Skeletal muscle satellite cell (primary cell): ENCODE measurements around the gene DQX1.

Experiments used
- H3K27me3 ChIP-seq: 2 replicates; pipeline ENCODE4 v1.7.0; 2013; ENCODE audit warnings: low read length; ENCODE audit not compliant: control insufficient read depth, insufficient read depth
- H3K36me3 ChIP-seq: 2 replicates; pipeline ENCODE4 v1.7.0; 2013; ENCODE audit warnings: mild to moderate bottlenecking, control low read depth, low read length; ENCODE audit not compliant: insufficient read depth
- H3K4me1 ChIP-seq: 2 replicates; pipeline ENCODE4 v1.7.0; 2013; ENCODE audit warnings: low read length; ENCODE audit not compliant: control insufficient read depth, insufficient read depth
- H3K4me2 ChIP-seq: 2 replicates; pipeline ENCODE4 v1.7.0; 2013; ENCODE audit warnings: mild to moderate bottlenecking, low read length
- H3K4me3 ChIP-seq: 2 replicates; pipeline ENCODE4 v1.7.0; 2013; ENCODE audit warnings: low read length
- H3K9ac ChIP-seq: 2 replicates; pipeline ENCODE4 v1.7.0; 2013; ENCODE audit warnings: mild to moderate bottlenecking, low read depth, low read length, moderate library complexity
- H3K9me3 ChIP-seq: replicated peaks from 2 replicates; pipeline ENCODE4 v1.7.0; 2013; ENCODE audit warnings: mild to moderate bottlenecking, control low read depth, low read length

DQX1 gene

GRCh38 chr2:74528600-74529356 is 2.7 kb upstream of the DQX1 start:
- H3K9ac ChIP-seq, result peak overlapping the region; percentile 93
- peaks cover 43% of the 10 kb centered on the region for H3K36me3 ChIP-seq
- H3K27me3 ChIP-seq, result no peaks in the 10 kb centered on the region
- H3K4me1 ChIP-seq, result peaks cover 20% of the 10 kb centered on the region
- H3K4me2 ChIP-seq, result peak overlapping the region; percentile 87
- H3K9me3 ChIP-seq, result no peaks in the 10 kb centered on the region
- peak overlapping the region; percentile 85 for H3K4me3 ChIP-seq

- no peak overlapping the region for H3K9ac ChIP-seq
- H3K4me2 ChIP-seq, result peak overlapping the region; percentile 87
- no peaks in the 10 kb centered on the region for H3K27me3 ChIP-seq
- no peaks in the 10 kb centered on the region for H3K9me3 ChIP-seq
- H3K4me1 ChIP-seq, result peaks cover 20% of the 10 kb centered on the region
- peaks cover 35% of the 10 kb centered on the region for H3K36me3 ChIP-seq
- peak overlapping the region; percentile 85 for H3K4me3 ChIP-seq
Measured at GRCh38 chr2:74527741-74528140, 1.7 kb upstream of the DQX1 start.

GRCh38 chr2:74526649-74527230 is 709 bp upstream of the DQX1 start:
- Histone ChIP-seq H3K4me2 (no peak overlapping the region), H3K9me3 (no peaks in the 10 kb centered on the region), H3K4me3 (no peak overlapping the region), H3K4me1 (peaks cover 20% of the 10 kb centered on the region), H3K36me3 (peaks cover 31% of the 10 kb centered on the region), H3K9ac (no peak overlapping the region), H3K27me3 (no peaks in the 10 kb centered on the region)

GRCh38 chr2:74524955-74525716 is 895 bp downstream of the DQX1 start:
- Histone ChIP-seq H3K9ac (no peak overlapping the region), H3K4me3 (no peak overlapping the region), H3K27me3 (peaks cover 3% of the 10 kb centered on the region), H3K4me1 (peaks cover 8% of the 10 kb centered on the region), H3K4me2 (no peak overlapping the region), H3K9me3 (no peaks in the 10 kb centered on the region), H3K36me3 (peaks cover 31% of the 10 kb centered on the region)

- H3K9me3 ChIP-seq, result no peaks in the 10 kb centered on the region
- H3K4me1 ChIP-seq, result peaks cover 8% of the 10 kb centered on the region
- no peak overlapping the region for H3K9ac ChIP-seq
- H3K27me3 ChIP-seq, result peaks cover 14% of the 10 kb centered on the region
- no peak overlapping the region for H3K4me3 ChIP-seq
- H3K36me3 ChIP-seq, result peaks cover 31% of the 10 kb centered on the region
- H3K4me2 ChIP-seq, result no peak overlapping the region
Measured at GRCh38 chr2:74524005-74524404, 2.0 kb downstream of the DQX1 start.

- Histone ChIP-seq H3K9ac (no peak overlapping the region), H3K4me1 (no peaks in the 10 kb centered on the region), H3K27me3 (peaks cover 29% of the 10 kb centered on the region), H3K9me3 (no peaks in the 10 kb centered on the region), H3K36me3 (peaks cover 22% of the 10 kb centered on the region), H3K4me3 (no peak overlapping the region), H3K4me2 (no peak overlapping the region)
Measured at GRCh38 chr2:74522516-74522915, 3.5 kb downstream of the DQX1 start.

GRCh38 chr2:74516650-74517049 is 9.4 kb downstream of the DQX1 start:
- H3K4me2 ChIP-seq, result no peak overlapping the region
- H3K9me3 ChIP-seq, result peaks cover 5% of the 10 kb centered on the region
- no peak overlapping the region for H3K9ac ChIP-seq
- peaks cover 77% of the 10 kb centered on the region for H3K27me3 ChIP-seq
- H3K36me3 ChIP-seq, result no peaks in the 10 kb centered on the region
- H3K4me1 ChIP-seq, result peaks cover 1% of the 10 kb centered on the region
- no peak overlapping the region for H3K4me3 ChIP-seq

- H3K9ac ChIP-seq, result no peak overlapping the region
- H3K9me3 ChIP-seq, result peaks cover 5% of the 10 kb centered on the region
- no peaks in the 10 kb centered on the region for H3K36me3 ChIP-seq
- peak overlapping the region; percentile 55 for H3K4me3 ChIP-seq
- peaks cover 77% of the 10 kb centered on the region for H3K27me3 ChIP-seq
- peak overlapping the region; percentile 64 for H3K4me2 ChIP-seq
- peaks cover 7% of the 10 kb centered on the region for H3K4me1 ChIP-seq
Measured at GRCh38 chr2:74515981-74516633, 9.9 kb downstream of the DQX1 start.

GRCh38 chr2:74515271-74515980 is 10.6 kb downstream of the DQX1 start:
- Histone ChIP-seq H3K4me2 (peak overlapping the region; percentile 64), H3K4me3 (no peak overlapping the region), H3K9ac (no peak overlapping the region), H3K36me3 (no peaks in the 10 kb centered on the region), H3K27me3 (peaks cover 79% of the 10 kb centered on the region), H3K4me1 (peaks cover 10% of the 10 kb centered on the region), H3K9me3 (peaks cover 5% of the 10 kb centered on the region)

- H3K27me3 ChIP-seq, result peaks cover 77% of the 10 kb centered on the region
- peaks cover 5% of the 10 kb centered on the region for H3K9me3 ChIP-seq
- H3K4me3 ChIP-seq, result peak within 1 kb of the TSS; percentile 12
- H3K4me1 ChIP-seq, result peaks cover 10% of the 10 kb centered on the region
- no peaks in the 10 kb centered on the region for H3K36me3 ChIP-seq
- no peak within 1 kb of the TSS for H3K9ac ChIP-seq
- H3K4me2 ChIP-seq, result peak within 1 kb of the TSS; percentile 57
Measured at GRCh38 chr2:74514368-74515270, 11.4 kb downstream of the DQX1 start, which contains the start of gene TLX2. Gene TLX2 (plus strand): TSS chr2:74514450. CDS start chr2:74514807, 357 bp downstream.
